Measurements from ENCODE around the gene BABAM2.
"Not testable (repeated sequence)": the region's sequence is repeated elsewhere in the genome, so short reads cannot be mapped to it uniquely, and the experiment has no call there.

BABAM2 gene

DNA sequence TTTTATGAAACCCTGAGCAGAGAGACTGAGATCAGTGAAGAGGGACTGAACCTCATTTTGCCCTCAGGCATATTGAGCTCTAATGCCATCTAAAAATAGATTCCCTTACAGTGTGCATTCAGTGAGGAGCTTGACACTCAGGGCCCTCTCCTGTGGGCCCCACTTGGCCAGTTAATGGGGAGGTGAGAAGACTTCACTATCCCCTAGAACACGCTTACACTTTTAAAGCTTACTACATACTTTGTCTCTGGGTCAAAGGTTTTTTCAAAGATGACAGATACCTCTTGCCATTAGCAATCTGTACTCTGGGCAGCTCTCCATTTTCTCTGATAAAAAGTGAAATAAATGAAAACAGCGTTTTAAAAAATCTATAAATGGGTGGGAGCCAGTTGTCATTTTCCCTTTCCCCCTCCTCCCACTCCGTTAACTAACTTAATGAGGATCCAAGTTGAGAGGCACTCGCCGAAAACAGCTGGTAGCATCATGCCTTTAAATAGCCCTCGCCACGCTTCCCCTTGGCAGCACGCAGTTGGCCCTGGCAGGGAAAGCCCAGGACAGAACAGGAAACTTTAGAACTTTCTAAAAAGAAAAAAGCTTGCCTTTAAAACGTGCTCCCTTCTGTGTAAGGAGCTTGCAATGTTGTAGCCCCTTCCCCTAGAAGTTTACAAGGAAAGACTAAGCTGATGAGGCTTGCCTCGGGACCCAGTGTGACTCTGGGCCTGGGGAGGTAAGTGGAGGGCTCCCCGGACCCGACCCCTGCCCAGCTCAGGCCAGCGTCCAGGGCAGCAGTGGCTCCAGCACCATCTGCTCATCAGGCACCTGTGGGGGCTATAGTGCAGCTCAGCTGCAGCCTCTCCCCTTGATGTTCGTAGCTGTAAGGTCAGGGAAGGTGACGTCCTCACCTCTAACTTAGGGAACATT, 443.3 kb downstream of the BABAM2 start:
- intact Hi-C loops (cut with DNase I): no loop called here
- DNase-seq: peak in 3 of 42 donors; percentile 20 to 30 (median 27)

DNA sequence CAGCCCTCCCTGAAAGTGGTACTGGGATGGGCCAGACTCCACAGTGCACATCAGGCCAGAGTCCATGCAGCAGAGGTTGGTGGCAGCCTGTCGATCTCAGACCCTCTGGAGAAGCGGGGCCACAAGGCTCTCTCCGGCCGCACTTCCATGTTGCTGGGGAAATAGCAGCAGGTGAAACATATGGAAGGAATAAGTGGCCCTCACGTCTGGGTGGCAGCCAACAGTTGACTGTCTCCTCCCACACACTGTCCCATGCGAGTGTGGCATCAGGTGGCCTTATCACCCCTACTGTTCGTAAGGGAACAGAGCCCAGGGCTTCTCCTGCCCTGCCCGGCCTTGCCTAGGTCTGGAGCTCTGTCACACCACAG, 444.0 kb downstream of the BABAM2 start:
- intact Hi-C loops (cut with DNase I): no loop called here
- DNase-seq: peak in 1 of 42 donors; percentile 17

DNA sequence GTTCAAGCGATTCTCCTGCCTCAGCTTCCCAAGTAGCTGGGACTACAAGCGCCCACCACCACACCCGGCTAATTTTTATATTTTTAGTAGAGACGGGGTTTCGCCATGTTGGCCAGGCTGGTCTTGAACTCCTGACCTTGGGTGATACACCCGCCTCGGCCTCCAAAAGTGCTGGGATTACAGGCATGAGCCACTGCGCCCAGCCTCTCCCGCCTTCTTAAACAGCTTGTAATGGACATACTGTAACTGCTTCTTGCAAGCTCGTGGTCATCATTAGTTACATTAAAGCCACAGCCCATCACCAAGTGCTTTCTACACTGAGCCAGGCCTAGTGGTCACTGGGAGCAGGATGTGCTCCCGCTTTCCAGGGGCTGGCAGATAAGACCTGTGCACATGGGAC, 444.7 kb downstream of the BABAM2 start:
- intact Hi-C loops (cut with DNase I): not testable (repeated sequence)
- peak in 1 of 42 donors; percentile 10 for DNase-seq

DNA sequence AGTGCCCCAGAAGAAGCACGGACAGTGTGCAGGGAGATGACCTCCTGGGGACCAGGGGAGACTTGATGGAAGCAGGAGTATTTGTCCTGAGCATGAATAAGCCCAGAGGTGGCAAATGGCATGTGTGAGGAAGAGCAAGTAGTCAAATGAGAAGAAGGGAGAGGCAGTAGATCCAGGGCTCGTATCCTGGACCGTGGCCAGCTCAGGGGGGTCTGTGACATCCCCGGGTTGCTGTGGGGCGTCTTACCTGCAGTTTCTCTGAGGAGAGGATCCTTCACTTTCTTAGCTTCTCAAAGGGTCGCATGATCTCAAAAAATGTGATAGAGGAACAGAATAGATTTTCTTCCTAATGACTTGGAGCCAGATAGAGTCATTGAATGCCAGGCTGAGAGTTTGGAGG, 445.1 kb downstream of the BABAM2 start:
- no peak for DNase-seq
- intact Hi-C loops (cut with DNase I): no loop called here

DNA sequence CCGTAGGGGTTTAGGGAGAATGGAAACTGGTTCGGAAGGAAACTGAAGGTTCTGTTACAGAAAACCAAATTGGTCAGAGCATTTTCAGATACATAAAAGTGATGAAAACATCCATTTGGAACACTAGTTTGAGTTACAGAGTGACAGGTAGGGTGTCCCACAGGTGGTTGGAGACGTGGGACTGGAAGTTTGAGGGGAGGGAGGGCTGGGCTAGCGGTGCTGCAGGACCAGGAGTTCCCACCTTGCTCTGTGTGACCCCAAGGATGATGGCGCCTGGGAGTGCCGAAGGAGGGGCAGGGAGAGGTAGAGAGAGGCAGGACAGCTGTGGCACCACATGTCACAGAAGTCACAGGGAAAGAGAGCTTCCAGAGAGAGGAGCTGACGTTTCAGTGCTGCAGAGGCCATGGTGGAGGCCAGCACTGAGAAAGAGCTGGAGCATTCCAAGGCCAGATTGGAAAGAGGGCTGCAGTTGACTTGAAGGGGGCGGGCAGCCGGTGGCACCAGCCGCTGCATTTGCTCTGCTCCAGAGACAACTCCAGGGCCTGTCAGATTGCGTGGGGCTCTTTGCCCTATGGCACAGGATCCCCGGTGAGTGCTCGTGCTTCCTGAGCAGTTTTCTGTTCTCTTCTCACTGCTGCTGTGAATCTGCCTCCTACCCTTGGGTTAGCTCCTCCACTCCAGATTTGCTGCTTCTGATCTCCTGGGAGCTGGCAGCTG, 445.9 kb downstream of the BABAM2 start:
- DNase-seq: peak in 2 of 42 donors; percentile 8 to 21

DNA sequence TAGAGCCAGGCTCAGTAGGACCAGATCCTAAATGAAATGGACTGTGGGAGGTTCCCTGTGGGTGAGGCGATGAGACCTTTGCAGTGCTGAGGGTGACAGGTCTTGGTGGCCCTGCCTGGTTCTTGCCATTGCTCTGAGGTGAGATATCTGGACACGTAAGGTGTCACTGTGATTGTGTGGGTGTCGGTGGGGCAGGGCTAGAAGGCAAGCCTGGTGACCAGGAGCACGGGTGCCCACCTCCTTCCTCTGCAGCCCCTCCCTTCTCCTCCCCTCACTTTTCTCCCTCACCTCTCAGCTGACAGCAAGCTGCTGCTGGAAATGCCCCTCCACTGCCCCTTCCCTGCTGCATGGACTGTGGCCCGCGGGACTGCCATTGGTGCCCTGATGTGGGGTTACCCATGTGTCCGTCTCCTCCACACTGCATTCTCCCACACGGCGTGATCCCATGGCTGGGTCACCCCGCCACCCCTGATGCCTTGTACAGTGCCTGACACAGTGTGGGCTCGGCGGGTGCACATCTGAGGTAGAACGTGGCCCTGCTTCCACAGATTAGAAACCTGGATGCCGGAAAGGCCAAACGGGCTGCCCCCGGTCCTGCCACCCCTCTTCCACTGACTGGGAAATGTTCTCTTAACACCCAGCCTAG, 446.6 kb downstream of the BABAM2 start:
- DNase-seq: no peak

More for the DNA sequence above, 445.9 kb downstream of the BABAM2 start:
- intact Hi-C loops (cut with DNase I): no loop called here

DNA sequence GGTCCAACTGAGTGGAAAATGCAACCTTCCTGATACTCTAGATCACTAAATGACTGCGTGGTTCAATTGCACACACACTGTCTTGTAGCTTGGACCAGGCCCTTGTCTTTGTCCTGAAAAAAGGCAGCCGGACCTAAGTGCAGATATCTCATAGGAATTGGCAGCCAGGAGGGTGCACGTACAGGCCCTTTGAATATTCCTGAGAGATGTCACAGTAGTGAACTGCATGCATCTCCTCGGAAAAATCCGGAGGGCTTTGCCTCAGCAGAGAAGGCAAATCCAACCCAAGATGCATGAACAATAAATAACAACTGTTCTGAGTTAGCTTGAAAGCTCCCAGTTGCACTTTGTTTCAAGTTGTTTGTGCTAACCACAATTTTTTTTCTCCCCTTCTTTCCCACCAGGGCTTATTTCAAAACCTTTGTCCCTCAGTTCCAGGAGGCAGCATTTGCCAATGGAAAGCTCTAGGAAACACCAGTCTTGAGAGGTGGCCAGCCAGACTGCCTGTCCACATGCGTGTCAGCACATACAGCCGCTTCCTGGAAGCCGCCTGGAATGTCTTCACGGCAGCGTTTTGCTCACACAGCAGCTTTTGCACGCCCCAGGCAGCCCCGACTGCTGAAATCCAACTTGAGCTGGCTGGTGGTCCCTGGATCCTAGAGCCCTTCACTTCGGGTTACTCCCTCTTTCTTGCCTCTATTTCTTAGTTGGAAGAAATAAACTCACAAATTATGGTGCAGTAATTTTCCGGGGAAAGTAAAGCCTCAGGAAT, 447.7 kb downstream of the BABAM2 start:
- DNase-seq: peak in 2 of 42 donors; percentile 20 to 27
- intact Hi-C loops (cut with DNase I): no loop called here

More for the DNA sequence above, 446.6 kb downstream of the BABAM2 start:
- intact Hi-C loops (cut with DNase I): no loop called here

DNA sequence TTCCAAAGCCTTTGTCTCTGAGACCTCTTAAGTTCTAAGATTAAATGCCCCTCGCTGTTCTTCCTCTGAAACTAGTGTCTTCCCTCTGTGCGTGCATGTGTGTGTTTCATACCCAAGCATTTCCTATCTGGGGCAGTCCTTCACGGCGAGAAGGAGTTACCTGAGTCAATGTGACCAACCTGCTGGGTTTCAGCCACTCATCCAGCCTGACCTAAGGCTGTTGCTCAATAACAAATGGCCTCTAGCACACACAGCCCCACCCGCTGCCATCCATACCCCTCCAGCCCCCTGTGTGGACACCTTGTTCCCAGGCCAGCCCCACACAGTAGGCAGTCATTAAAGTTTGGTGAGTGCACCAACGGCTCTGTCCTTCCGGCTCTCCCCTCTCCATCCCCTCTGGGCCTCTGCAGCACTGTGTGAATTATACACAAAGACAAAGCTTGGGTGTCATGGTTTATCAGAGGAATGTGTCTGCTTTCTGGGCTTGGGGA, 448.3 kb downstream of the BABAM2 start:
- intact Hi-C loops (cut with DNase I): no loop called here
- no peak for DNase-seq

DNA sequence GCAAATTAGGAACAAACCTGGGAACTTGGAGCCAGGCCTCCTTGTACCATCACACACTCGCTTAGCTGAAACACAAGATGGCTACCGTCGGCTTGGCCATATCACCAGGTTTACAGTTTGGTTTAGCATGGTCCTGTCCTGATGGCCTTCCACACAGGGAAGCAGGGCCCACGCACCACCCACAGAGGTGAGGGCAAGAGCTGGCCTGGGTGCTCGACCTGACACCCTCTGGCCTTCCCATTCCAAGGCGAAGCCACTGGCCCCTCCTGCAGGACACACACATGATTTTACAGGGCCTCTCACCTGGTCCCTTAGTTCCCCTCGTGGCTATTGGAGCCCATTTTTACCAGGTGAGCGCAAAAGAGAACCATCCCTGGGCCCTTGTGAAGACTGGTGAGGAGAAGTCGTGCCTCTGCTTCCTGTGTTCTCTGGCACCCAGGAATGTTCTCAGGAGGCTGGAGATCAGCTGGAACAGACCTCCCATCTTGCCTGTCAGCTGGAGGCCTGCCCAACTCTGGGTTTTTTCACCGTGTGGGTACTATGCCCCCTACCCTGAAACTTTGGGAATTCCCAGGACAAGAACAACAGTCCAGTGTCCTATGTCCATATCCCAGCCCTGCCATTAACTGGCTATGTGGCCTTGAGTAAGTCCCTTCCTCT, 449.1 kb downstream of the BABAM2 start:
- intact Hi-C loops (cut with DNase I): no loop called here

DNA sequence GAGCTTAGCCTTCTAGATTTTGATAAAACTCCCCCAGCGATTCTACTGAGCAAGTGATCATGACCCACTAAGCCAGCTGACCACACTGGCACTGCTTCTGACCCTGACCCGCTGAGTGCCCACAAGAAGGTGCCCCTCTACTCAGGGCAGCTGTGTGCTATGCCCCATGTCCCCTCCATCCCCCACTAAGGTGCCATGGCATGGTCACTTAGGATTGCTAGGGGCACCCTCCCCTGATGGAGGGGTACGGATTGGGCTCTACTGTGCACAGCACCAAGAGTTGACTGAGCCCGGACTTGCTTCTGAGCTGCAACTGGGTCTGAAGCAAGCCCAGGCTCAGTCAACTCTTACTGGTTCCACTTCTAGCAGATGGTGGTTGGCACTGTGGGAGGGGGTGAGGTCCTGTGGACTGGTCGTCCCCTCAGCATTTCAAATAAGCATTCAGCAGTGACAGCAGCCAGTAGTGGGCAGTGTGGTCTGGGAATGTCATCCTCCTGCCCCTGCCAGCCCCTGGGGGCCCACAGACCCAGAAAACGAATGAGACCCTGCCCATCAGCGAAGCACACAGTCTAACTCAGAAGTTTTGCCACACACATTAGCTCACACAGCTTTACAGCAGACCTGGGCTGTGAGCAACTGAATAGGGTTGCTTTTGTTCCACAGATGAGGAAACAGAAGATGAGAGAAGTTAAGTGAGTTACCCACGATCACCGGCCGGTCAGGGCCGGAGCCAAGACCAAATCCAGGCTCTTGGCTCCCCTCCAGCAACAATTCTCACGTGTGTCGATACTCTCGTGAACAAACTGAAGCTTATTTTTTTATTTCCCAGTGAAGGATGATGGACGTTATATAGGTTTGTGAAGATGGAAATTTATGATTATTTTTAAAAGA, 450.0 kb downstream of the BABAM2 start:
- DNase-seq: no peak
- intact Hi-C loops (cut with DNase I): no loop called here

More for the DNA sequence above, 449.1 kb downstream of the BABAM2 start:
- DNase-seq: no peak

DNA sequence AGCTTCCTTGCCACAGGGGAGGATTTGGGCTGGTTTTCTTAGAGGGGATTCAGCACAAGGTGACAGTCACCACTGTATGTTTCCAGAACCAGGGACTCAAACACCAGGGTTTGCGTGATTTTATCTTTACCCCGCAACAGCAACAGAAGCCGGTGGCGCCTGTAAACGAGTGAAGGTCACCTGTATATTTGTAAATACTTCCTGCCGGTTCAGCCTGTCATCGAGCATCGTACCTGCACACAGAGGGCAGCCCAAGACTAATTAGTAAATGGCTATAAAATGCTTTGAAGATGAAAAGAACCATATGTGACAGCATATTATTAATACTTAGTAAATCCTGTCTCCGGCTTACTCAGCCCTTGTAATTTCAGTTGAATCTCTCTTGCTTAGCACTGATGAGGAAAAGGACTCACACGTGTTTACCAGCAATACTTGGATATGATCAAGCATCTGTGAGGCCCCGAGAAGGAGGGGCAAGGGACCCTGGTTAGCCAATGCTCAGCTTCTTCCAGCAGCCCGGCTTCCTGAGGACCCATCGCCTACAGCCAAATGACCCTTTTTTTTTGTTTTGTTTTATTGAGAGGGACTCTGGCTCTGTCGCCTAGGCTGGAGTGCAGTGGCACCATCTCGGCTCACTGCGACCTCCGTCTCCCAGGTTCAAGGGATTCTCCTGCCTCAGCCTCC, 450.8 kb downstream of the BABAM2 start:
- no peak for DNase-seq
- intact Hi-C loops (cut with DNase I): no loop called here

DNA sequence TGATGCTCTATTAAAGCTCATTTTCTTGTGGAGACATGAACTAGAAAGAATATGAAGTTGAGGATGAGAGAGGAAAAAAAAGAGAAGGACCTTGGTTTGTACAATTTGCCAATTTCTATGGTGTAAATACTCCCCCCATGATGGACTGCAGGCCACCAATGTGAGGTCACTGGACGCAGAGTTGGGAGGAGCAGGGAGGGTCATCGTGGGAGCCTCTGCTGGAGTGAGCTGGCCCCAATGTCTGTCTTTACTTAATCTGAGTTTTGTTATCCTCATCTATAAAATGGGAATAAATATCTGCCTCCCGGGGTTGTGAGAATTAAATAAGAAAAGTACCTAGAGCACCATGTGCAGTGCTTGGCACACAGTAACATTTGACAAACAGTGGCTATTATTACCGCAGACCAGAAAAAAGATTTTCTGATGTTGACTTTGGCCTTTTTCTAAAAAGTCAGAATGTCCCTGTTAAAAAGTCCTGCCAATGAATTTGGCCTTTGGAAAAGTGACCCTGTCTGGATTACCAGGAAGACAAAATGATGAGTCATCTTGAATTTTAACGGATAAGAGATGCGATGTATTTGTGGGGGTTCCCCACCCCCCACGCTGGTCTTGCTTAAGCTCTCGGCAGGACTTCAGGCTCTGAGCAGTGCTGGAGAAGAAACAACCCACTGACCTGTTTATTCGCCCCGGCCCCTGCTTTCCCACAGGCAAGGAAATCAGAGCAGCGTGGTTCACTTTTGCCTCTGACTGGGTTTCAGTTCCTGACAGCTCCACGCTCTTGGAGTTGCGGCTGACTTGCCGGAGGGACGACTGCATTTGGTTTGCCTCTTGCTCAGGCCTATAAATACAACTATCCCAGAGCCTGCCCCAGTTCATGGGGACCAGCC, 451.8 kb downstream of the BABAM2 start:
- intact Hi-C loops (cut with DNase I): no loop called here
- peak in 10 of 42 donors; percentile 12 to 52 (median 20) for DNase-seq

DNA sequence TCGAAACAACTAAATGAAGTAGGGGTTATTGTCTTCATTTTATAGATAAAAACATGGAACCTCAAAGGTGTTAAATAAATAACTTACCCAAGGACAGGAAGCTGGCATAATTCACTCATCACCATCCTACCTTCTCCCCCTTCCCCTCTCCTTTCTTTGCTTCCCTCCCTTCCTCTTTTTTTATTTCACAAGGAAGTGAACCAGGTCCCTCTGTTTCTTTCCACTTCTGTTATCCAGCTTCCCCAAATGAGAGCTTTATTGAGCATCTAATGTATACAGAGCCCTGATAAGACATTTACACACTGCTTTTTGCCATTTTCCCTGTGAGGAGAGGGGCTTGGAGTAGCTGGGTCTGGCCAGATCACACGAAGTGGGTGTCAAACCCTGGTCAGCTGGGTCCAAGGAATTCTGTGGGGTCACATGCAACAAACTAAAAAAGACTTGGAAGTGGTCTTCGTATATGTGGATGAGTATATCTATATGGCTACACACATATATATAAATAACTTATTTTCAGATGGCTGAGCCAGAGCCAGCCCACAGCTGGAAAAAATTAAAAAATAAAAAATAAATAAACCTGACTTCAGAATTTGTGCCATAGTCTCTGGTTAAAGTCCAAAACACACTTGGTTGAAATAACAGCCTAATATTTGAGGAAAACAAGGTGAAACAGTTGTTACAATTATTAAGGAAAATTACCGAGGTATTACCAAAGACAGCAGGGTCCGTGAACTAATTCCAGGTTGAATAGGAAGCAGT, 452.8 kb downstream of the BABAM2 start:
- DNase-seq: no peak
- intact Hi-C loops (cut with DNase I): no loop called here

DNA sequence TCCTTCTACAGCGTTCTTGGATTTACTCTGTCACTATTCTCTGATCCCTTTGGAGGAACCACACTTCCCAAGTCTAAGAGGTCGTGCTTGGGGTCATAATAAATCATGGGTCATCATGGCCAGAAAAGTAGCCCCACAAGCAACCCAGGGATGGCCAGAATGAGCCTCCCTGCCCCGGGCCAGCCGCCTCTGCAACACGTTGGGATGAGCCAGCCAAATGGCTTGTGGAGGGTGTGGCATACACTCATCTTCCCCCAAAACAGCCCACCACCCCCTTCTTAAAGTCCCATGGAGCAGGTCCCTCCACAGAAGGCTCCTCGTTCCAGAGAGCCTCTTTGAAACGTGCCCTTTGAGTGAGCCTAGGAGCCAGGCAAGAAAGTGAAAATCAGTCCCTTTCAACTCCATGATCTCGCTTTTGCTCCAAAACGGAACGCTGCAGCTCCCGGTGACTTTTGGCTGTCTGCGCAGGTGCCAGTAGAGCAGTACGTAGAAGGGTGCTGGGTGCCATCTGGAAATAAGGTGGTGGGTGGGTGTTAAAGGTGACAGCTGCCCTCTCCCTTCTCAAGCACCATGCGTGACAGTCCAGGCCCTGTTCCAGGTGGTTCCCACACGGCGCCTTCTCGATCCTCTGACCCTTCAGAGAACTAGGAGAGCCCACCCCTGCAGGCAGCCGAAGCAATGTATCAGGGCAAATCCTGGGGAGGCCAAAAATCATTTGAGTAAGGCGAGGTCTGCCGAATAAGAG, 453.6 kb downstream of the BABAM2 start:
- DNase-seq: no peak
- intact Hi-C loops (cut with DNase I): loop anchor here (2.0 kb wide), 1 partner anchor 19 kb away; no protein-coding TSS in a partner anchor

Measured in head of caudate nucleus (tissue), 42 donors.